K562 (cell line): ENCODE measurements around the gene HS3ST3A1. TPM values are rescaled to one million over a fixed set of nuclear protein-coding genes. Genes with fewer than 3 reads are reported as not detected.

Experiments used
- BRCA1 ChIP-seq, 2 experiments: fragments of 450-650 bp in 1 of 2; sonication (generic) in 1 of 2; formaldehyde crosslinking in 1 of 2; IDR thresholded peaks; 2 replicates each; pipeline versions ENCODE4 v1.5.0 to v1.6.1; 2017 to 2020; ENCODE audit warnings: mild to moderate bottlenecking in 1 of 2, missing genetic modification reagents in 1 of 2
- DMBX1 ChIP-seq: fragments of 250-450 bp; sonication (Bioruptor Pico); IDR thresholded peaks from 2 replicates; pipeline ENCODE4 v1.8.0; 2022; ENCODE audit warnings: inconsistent platforms, mild to moderate bottlenecking, moderate library complexity, borderline replicate concordance
- HBP1 ChIP-seq: fragments of 450-650 bp; formaldehyde crosslinking; IDR thresholded peaks from 2 replicates; pipeline ENCODE4 v1.4.0; 2022; ENCODE audit warnings: missing genetic modification characterization
- NUFIP1 ChIP-seq: fragments of 450-650 bp; IDR thresholded peaks from 2 replicates; pipeline ENCODE4 v1.6.1; 2018; ENCODE audit not compliant: partially characterized antibody
- POLR2AphosphoS5 ChIP-seq: IDR thresholded peaks from 2 replicates; pipeline ENCODE4 v1.6.1; 2011; ENCODE audit warnings: mild to moderate bottlenecking, low read depth, low read length, moderate library complexity; ENCODE audit not compliant: control insufficient read depth, insufficient read depth
- SAP30 ChIP-seq: fragments of 200-600 bp; sonication (generic); IDR thresholded peaks from 2 replicates; pipeline ENCODE4 v1.6.1; 2012; ENCODE audit warnings: borderline replicate concordance, low read depth, mild to moderate bottlenecking, moderate library complexity, low read length, control low read depth, inconsistent platforms; ENCODE audit not compliant: insufficient read depth, poor library complexity, severe bottlenecking
- SLC30A9 ChIP-seq: fragments of 250-450 bp; sonication (Bioruptor Pico); IDR thresholded peaks from 2 replicates; pipeline ENCODE4 v1.8.0; 2022; ENCODE audit warnings: mild to moderate bottlenecking, moderate library complexity
- STAG1 ChIP-seq: sonication (generic); formaldehyde crosslinking; IDR thresholded peaks from 2 replicates; pipeline ENCODE4 v1.5.0; 2020; ENCODE audit warnings: missing genetic modification reagents, borderline replicate concordance
- TAF7 ChIP-seq: fragments of 450-650 bp; IDR thresholded peaks from 2 replicates; pipeline ENCODE4 v1.6.1; 2016; ENCODE audit warnings: missing genetic modification characterization, missing compliant biosample characterization
- TCF3 ChIP-seq: sonication (generic); formaldehyde crosslinking; IDR thresholded peaks from 2 replicates; pipeline ENCODE4 v1.4.0; 2020; ENCODE audit warnings: mild to moderate bottlenecking, missing genetic modification reagents
- ZBTB8A ChIP-seq: fragments of 450-650 bp; IDR thresholded peaks from 2 replicates; pipeline ENCODE4 v1.6.1; 2018; ENCODE audit warnings: mild to moderate bottlenecking, moderate library complexity; ENCODE audit not compliant: partially characterized antibody
- ZNF511 ChIP-seq: sonication (generic); formaldehyde crosslinking; IDR thresholded peaks from 2 replicates; pipeline ENCODE4 v1.8.0; 2022; ENCODE audit warnings: mild to moderate bottlenecking, missing genetic modification reagents
- ZNF644 ChIP-seq: fragments of 200-800 bp; sonication (Bioruptor generic); IDR thresholded peaks from 2 replicates; pipeline ENCODE4 v1.6.1; 2016; ENCODE audit warnings: low read depth, missing genetic modification characterization, missing compliant biosample characterization
- polyA plus RNA-seq, 8 experiments: library from polyadenylated mRNA; depleted of rRNA in 4 of 8; stranded (reverse) in 5 of 8; unstranded in 3 of 8; fragments of >200 nt; fragmentation: Nextera tagmentation in 2 of 8; fragmentation: Illumina TruSeq in 1 of 8; extraction: Ambion mirVana in 2 of 8; extraction: Trizol in 1 of 8; gene quantifications; 2 replicates each; pipeline versions ENCODE4 v1.2.1 to v1.2.3, GENCODE V29; 2011 to 2014; ENCODE audit warnings: inconsistent platforms in 1 of 8, missing spikeins in 1 of 8
- total RNA-seq, 7 experiments: library from RNA; depleted of rRNA in 6 of 7; stranded (reverse); fragments of >200 nt in 6 of 7; fragmentation: Illumina TruSeq in 2 of 7; extraction: Trizol in 2 of 7; gene quantifications; 2 replicates each; pipeline versions ENCODE4 v1.2.1 to v1.2.3, GENCODE V29; 2011 to 2021; ENCODE audit warnings: low replicate concordance in 1 of 7
- TF ChIP-seq, protein P1 (sequence below): fragments of 450-650 bp; IDR thresholded peaks from 2 replicates; pipeline ENCODE4 v1.6.1; 2016; ENCODE audit warnings: low read depth
- TF ChIP-seq, protein P2 (sequence below), 2 experiments: IDR thresholded peaks; 2 replicates each; pipeline ENCODE4 v1.6.1; 2011; ENCODE audit warnings: borderline replicate concordance in 1 of 2, control low read depth in 1 of 2, low read depth in 1 of 2, low read length in 1 of 2, mild to moderate bottlenecking in 1 of 2, mixed read lengths in 1 of 2, moderate library complexity in 1 of 2; ENCODE audit not compliant: insufficient read depth in 1 of 2, insufficient read length in 1 of 2, poor library complexity in 1 of 2, severe bottlenecking in 1 of 2; ENCODE audit errors: extremely low read depth in 1 of 2

HS3ST3A1 gene
- total and polyA plus RNA-seq, 9 of the 15 experiments (the other 6 are each of a cell fraction or from before 2014, with no cell fraction given), result 0.25 to 14.8 (median 2.3) TPM

- TF ChIP-seq, protein P1, sequence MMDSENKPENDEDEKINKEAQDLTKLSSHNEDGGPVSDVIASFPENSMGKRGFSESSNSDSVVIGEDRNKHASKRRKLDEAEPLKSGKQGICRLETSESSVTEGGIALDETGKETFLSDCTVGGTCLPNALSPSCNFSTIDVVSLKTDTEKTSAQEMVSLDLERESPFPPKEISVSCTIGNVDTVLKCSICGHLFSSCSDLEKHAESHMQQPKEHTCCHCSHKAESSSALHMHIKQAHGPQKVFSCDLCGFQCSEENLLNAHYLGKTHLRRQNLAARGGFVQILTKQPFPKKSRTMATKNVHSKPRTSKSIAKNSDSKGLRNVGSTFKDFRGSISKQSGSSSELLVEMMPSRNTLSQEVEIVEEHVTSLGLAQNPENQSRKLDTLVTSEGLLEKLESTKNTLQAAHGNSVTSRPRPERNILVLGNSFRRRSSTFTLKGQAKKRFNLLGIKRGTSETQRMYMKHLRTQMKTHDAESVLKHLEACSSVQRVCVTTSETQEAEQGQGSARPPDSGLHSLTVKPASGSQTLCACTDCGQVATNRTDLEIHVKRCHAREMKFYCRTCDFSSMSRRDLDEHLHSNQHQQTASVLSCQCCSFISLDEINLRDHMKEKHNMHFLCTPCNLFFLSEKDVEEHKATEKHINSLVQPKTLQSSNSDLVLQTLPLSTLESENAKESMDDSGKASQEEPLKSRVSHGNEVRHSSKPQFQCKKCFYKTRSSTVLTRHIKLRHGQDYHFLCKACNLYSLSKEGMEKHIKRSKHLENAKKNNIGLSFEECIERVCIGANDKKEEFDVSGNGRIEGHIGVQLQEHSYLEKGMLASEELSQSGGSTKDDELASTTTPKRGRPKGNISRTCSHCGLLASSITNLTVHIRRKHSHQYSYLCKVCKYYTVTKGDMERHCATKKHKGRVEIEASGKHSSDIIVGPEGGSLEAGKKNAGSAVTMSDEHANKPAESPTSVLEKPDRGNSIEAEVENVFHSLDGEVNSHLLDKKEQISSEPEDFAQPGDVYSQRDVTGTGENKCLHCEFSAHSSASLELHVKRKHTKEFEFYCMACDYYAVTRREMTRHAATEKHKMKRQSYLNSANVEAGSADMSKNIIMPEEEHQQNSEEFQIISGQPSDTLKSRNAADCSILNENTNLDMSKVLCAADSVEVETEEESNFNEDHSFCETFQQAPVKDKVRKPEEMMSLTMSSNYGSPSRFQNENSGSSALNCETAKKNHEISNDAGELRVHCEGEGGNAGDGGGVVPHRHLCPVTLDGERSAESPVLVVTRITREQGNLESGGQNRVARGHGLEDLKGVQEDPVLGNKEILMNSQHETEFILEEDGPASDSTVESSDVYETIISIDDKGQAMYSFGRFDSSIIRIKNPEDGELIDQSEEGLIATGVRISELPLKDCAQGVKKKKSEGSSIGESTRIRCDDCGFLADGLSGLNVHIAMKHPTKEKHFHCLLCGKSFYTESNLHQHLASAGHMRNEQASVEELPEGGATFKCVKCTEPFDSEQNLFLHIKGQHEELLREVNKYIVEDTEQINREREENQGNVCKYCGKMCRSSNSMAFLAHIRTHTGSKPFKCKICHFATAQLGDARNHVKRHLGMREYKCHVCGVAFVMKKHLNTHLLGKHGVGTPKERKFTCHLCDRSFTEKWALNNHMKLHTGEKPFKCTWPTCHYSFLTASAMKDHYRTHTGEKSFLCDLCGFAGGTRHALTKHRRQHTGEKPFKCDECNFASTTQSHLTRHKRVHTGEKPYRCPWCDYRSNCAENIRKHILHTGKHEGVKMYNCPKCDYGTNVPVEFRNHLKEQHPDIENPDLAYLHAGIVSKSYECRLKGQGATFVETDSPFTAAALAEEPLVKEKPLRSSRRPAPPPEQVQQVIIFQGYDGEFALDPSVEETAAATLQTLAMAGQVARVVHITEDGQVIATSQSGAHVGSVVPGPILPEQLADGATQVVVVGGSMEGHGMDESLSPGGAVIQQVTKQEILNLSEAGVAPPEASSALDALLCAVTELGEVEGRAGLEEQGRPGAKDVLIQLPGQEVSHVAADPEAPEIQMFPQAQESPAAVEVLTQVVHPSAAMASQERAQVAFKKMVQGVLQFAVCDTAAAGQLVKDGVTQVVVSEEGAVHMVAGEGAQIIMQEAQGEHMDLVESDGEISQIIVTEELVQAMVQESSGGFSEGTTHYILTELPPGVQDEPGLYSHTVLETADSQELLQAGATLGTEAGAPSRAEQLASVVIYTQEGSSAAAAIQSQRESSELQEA, result no peak
- TF ChIP-seq NUFIP1 (no peak), SAP30 (peak; percentile 50), ZBTB8A (no peak), ZNF644 (tag) (no peak), TCF3 (CRISPR knock-in tag) (no peak), POLR2AphosphoS5 (no peak), DMBX1 (no peak), SLC30A9 (CRISPR knock-in tag) (no peak), ZNF511 (no peak), TAF7 (tag) (no peak), HBP1 (CRISPR knock-in tag) (no peak), STAG1 (CRISPR knock-in tag) (no peak), BRCA1 (IDR thresholded peaks at IDR 0.05) (no peak), BRCA1 (CRISPR knock-in tag; IDR thresholded peaks at IDR 0.05) (no peak)
- TF ChIP-seq, protein P2, sequence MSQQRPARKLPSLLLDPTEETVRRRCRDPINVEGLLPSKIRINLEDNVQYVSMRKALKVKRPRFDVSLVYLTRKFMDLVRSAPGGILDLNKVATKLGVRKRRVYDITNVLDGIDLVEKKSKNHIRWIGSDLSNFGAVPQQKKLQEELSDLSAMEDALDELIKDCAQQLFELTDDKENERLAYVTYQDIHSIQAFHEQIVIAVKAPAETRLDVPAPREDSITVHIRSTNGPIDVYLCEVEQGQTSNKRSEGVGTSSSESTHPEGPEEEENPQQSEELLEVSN (IDR thresholded peaks at IDR 0.05; ENCODE audit: borderline replicate concordance in 1 of 2, extremely low read depth in 1 of 2, insufficient read depth in 1 of 2, insufficient read length in 1 of 2, low read depth in 1 of 2, low read length in 1 of 2, poor library complexity in 1 of 2, severe bottlenecking in 1 of 2), result peak in 1 of 2 experiments; percentile 51
- TF ChIP-seq, all 486 proteins: peak for 6
These were observed 380 bp downstream of the HS3ST3A1 start (continued) for GRCh38 chr17:13601322-13601775.
